ENCODE measurements around the gene SECTM1. TPM values are rescaled to one million over a fixed set of nuclear protein-coding genes. Genes with fewer than 3 reads are reported as not detected.

SECTM1 gene
- total RNA-seq, 2 donors from 2014 or later = not detected

- Mint-ChIP-seq H3K4me3 (no peak overlapping the region), H3K9me3 (peaks cover 15% of the 10 kb centered on the region), H3K4me1 (peaks cover 4% of the 10 kb centered on the region), H3K36me3 (ENCODE audit: low read depth) (no peaks in the 10 kb centered on the region), H3K27me3 (ENCODE audit: insufficient read depth) (peaks cover 35% of the 10 kb centered on the region), H3K27ac (no peak overlapping the region)
- Histone ChIP-seq H3K36me3 (ENCODE audit: control insufficient read depth, insufficient read depth, low read length) (no peaks in the 10 kb centered on the region), H3K9me3 (ENCODE audit: control insufficient read depth, low read length) (peaks cover 9% of the 10 kb centered on the region), H3K27ac (ENCODE audit: low read depth, low read length) (peak overlapping the region; percentile 64), H3K4me1 (ENCODE audit: control insufficient read depth, insufficient read depth, low read length) (no peaks in the 10 kb centered on the region), H3K4me3 (ENCODE audit: low read length) (no peak overlapping the region), H3K9ac (ENCODE audit: extremely low read depth, low read length, poor library complexity, severe bottlenecking) (no peak overlapping the region), H3K27me3 (ENCODE audit: control insufficient read depth, insufficient read depth, low read length, poor library complexity, severe bottlenecking) (no peaks in the 10 kb centered on the region)
- 60 to 82% methylated on average over 5 to 8 of the region's 8 CpGs for WGBS, 2 experiments (ENCODE audit: insufficient coverage in 1 of 2, insufficient read length in 1 of 2)
- DNase-seq = no peak
- no peak for TF ChIP-seq CTCF (conservative IDR thresholded peaks at IDR 0.05)
Measured at GRCh38 chr17:82285141-82285540, 48.4 kb downstream of the SECTM1 start.

DNA sequence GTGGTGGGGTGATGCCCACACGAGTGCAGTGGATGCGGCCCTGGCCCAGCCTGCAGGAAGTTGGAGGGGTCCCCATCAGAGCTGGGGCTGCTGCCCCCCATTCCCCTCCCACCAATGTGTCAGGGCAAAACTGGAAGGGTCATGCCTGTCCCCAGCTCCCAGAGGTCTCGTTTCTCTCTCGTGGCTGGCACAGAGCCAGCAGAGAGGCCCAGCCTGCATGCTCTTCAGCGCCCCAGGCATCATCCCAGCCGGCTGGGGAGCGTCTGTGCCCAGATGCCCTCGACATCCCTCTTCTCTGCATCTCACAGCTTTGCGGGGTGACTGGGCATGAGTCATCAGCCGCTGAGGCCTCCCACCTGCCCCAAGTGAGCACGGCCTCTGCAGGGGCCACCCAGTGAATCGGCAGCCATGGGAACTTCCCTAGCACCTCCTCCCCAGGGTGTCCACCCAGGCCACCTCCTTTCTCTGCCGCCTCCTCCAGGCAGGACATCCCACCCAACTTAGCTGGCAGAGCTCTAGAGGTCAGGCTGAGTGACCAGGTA, 50.3 kb downstream of the SECTM1 start:
- Mint-ChIP-seq H3K27me3 (ENCODE audit: insufficient read depth) (peaks cover 42% of the 10 kb centered on the region), H3K36me3 (ENCODE audit: low read depth) (no peaks in the 10 kb centered on the region), H3K9me3 (peaks cover 15% of the 10 kb centered on the region), H3K4me3 (no peak overlapping the region), H3K27ac (no peak overlapping the region), H3K4me1 (peaks cover 9% of the 10 kb centered on the region)
- Histone ChIP-seq H3K9me3 (ENCODE audit: control insufficient read depth, low read length) (peaks cover 9% of the 10 kb centered on the region), H3K4me1 (ENCODE audit: control insufficient read depth, insufficient read depth, low read length) (peaks cover under 1% of the 10 kb centered on the region), H3K27ac (ENCODE audit: low read depth, low read length) (no peak overlapping the region), H3K27me3 (ENCODE audit: control insufficient read depth, insufficient read depth, low read length, poor library complexity, severe bottlenecking) (no peaks in the 10 kb centered on the region), H3K9ac (ENCODE audit: extremely low read depth, low read length, poor library complexity, severe bottlenecking) (no peak overlapping the region), H3K36me3 (ENCODE audit: control insufficient read depth, insufficient read depth, low read length) (no peaks in the 10 kb centered on the region), H3K4me3 (ENCODE audit: low read length) (no peak overlapping the region)
- WGBS, 2 experiments (ENCODE audit: insufficient coverage in 1 of 2, insufficient read length in 1 of 2) = 86 to 92% methylated on average over 11 to 13 of the region's 13 CpGs
- no peak for TF ChIP-seq CTCF (conservative IDR thresholded peaks at IDR 0.05)
- DNase-seq = no peak

DNA sequence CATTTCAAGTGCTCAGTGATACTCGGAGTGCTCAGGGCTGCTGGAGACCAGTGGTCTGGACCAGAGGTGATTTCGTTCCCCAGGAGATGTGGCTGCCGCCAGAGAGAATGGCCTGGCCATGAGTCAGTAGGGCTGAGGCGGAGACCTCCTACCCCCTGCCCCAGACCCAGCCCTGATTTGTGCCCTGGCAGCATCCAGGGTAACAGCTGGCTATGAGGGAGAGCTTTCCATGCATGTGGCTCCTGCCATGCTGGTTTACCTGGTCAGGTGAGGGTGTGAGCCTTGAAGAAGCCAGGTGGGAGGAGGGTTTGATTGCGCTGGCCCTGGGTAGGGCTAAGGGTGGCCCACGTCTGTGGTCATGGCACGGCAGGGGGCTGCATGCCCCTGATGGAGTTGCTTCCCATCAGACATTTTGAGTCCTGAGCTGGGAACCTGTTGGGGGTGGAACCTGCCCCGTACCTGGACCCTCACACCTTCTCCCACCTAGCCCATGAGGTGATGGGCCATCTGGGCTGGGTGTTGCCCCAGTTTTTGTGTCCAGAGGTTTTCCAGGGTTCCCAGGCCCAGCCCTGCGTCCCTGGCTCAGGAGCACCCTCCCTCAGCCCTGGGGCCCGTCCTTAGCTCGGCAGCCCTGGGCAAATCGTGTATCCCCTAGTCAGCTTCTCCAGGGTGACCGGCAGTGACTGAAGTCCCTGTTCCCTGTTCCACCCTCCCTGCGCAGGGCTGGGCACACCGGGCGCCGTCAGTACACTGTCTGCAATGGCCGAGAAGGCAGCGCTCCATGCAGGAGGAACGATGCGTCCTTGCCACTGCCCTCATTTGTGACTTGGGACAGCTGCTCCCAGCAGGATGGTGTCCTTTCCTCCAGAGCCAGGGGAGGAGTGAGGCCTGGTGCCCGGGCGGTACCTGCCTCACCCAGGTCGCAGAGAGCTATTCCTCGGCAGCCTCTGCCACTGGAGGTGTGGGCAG, 51.0 kb downstream of the SECTM1 start:
- no peaks in the 10 kb centered on the region for H3K36me3 ChIP-seq (ENCODE audit: control insufficient read depth, insufficient read depth, low read length)
- no peak for DNase-seq
- Mint-ChIP-seq H3K4me3 (no peak overlapping the region), H3K36me3 (ENCODE audit: low read depth) (no peaks in the 10 kb centered on the region), H3K4me1 (peaks cover 14% of the 10 kb centered on the region), H3K27ac (no peak overlapping the region), H3K27me3 (ENCODE audit: insufficient read depth) (peaks cover 40% of the 10 kb centered on the region), H3K9me3 (peaks cover 9% of the 10 kb centered on the region)
- H3K9ac ChIP-seq (ENCODE audit: extremely low read depth, low read length, poor library complexity, severe bottlenecking) = no peak overlapping the region
- peaks cover 8% of the 10 kb centered on the region for H3K4me1 ChIP-seq (ENCODE audit: control insufficient read depth, insufficient read depth, low read length)
- 88 to 92% methylated on average over 10 to 25 of the region's 25 CpGs for WGBS, 2 experiments (ENCODE audit: insufficient coverage in 1 of 2, insufficient read length in 1 of 2)
- no peaks in the 10 kb centered on the region for H3K27me3 ChIP-seq (ENCODE audit: control insufficient read depth, insufficient read depth, low read length, poor library complexity, severe bottlenecking)
- H3K4me3 ChIP-seq (ENCODE audit: low read length) = no peak overlapping the region
- peaks cover 6% of the 10 kb centered on the region for H3K9me3 ChIP-seq (ENCODE audit: control insufficient read depth, low read length)
- no peak overlapping the region for H3K27ac ChIP-seq (ENCODE audit: low read depth, low read length)
- TF ChIP-seq CTCF (conservative IDR thresholded peaks at IDR 0.05) = no peak
